NOMO-1 treated with dmso at 0.1 percent for 144 hours (cell line): ENCODE measurements around the gene LPO.

Source experiments
- DNase-seq: peaks from one replicate; lab custom pipeline; 2025; ENCODE audit not compliant: unreplicated experiment; lab: John Stamatoyannopoulos, UW

LPO gene

DNA sequence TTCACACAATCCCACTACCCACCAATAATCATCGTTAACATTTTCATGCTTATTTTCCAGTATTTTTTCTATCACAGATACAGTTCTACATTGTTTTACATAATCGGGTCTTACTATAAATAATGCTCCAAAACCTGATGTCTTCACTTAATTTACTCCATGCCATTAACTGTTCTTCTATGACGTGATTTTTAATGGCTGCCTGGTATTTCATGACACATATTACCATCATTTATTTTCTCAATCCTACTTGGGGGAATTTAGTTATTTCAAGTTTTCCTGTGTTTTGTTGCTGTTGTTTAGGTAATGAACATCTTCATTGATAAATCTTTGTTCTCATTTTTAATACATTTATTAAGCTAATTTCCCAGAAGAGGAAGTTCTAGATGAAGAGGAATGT, 14.7 kb downstream of the LPO start:
- no peak for DNase-seq

GRCh38 chr17:58254803-58255202, 16.4 kb downstream of the LPO start:
- no peak for DNase-seq

- DNase-seq, result no peak
Observed at GRCh38 chr17:58262149-58262548, 23.8 kb downstream of the LPO start.

GRCh38 chr17:58263773-58264172, 25.4 kb downstream of the LPO start:
- no peak for DNase-seq

GRCh38 chr17:58264407-58265103, 26.2 kb downstream of the LPO start:
- DNase-seq, result no peak

DNA sequence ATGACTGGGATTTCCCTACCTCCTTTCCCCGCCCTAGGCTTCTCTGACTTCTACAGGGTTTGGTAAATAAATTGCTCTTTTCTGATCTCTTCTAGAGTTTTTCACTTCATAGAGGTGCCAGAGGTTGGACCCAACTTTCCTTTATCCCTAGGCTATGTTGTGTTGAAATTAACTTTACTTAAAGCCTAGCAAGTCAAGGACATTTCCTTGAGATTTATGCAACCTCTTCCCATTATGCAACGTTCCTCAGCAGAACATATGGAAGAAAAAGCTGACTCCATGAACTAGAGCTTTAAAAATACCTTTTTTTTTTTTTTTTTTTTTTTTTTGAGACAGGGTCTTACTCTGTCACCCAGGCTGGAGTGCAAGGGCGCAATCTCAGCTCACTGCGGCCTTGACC, 26.9 kb downstream of the LPO start:
- DNase-seq, result no peak

GRCh38 chr17:58265902-58266875, 27.8 kb downstream of the LPO start:
- no peak for DNase-seq

- no peak for DNase-seq
Observed at GRCh38 chr17:58267347-58268324, 29.3 kb downstream of the LPO start.

DNA sequence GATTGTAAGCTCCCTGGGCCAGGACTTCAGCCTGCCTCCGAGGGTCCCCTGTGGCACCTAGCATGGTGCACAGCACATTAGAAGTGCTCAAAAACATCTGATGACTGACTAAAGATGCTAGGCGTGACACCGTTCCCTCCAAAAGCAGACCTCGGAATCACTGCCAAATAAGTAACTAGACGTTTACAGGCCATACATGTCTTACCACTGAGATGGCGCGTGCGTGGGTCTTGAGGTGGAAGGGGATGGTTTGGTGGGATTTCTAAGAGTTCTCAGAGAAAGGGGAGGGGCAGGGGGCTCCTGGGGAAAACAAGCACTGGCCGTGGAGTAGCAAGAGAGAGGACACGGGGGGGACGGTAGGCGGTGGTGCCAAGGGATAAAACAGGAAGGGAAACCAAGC, 29.9 kb downstream of the LPO start:
- DNase-seq, result no peak

GRCh38 chr17:58268774-58269556, 30.6 kb downstream of the LPO start:
- no peak for DNase-seq

DNA sequence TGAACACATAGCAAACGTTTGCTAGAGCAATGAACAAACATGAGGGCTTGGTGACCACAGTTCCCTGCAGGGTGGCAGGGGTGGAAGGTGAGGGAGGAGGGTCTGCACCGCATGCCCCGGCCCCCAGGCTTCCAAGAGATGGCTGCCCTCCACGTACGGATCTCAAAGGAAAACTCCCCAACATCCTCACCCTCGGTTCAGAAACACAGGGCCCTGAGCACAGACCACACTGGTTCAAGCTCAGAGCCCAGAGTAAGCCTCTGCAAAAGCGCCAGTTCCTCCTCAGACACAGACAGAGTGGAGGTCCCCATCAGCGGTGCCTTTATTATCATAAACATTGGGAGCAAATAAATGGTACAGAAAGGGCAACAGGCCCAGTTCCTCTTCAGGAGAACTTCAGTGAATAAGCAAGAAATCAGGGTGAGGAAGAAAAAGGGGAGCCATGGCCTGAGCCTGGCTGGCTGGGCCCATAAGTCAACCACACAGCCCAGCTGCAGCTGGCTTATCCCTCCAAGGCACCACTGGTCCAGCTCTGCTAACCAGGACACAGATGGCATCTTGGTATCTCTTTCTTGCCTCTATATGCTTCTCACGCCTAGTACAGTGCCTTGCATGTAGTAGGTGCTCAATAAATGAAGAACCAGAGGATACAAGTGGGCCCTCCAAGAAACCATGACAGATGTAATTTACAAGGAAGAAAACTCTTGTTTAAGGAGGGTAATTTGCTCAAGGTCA, 31.3 kb downstream of the LPO start:
- no peak for DNase-seq

- no peak for DNase-seq
Observed at GRCh38 chr17:58270476-58271215, 32.3 kb downstream of the LPO start.

GRCh38 chr17:58271216-58271931, 33.0 kb downstream of the LPO start:
- no peak for DNase-seq

DNA sequence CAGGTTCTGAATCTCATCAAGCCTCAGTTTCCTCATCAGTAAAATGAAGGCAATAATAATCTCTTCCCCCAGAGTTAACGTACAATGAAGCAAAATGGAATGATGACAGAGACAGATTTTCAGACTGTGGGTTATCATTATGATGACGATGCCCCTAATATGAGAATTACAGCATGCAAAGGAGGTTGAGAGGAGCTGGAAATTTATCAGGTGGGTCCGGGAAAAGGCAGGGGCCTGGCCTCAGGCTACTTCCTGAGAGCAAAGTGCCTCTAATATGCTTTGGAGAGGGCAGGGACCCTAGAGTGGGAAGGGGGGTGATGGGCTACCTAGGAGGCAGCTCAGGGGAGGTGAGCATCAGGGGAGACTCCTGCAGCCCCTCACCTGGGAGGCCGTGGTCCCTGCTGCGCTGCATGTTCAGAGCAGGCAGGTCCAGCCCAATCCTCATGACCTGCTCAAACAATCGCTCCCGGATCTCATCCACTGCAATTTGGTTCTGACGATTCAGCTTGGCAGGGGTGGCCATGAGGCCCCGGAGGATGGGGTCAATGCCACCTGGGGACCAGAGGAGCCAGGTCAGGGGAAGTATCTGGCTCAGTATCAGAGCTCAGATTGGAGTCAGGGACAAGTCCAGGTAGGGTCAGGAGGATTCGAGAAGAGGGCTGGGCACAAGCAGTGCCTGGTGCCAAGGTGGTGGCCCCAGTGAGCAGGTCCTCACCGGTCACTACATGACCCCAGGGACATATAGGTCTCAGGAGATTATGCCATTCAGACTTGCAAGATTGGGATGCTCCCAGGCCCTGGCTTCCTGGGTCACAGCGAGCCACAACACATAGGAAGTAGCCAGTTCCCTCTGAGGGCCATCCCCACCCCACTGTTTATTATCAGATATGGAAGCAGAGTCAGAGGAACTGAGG, 34.2 kb downstream of the LPO start:
- DNase-seq, result no peak

DNA sequence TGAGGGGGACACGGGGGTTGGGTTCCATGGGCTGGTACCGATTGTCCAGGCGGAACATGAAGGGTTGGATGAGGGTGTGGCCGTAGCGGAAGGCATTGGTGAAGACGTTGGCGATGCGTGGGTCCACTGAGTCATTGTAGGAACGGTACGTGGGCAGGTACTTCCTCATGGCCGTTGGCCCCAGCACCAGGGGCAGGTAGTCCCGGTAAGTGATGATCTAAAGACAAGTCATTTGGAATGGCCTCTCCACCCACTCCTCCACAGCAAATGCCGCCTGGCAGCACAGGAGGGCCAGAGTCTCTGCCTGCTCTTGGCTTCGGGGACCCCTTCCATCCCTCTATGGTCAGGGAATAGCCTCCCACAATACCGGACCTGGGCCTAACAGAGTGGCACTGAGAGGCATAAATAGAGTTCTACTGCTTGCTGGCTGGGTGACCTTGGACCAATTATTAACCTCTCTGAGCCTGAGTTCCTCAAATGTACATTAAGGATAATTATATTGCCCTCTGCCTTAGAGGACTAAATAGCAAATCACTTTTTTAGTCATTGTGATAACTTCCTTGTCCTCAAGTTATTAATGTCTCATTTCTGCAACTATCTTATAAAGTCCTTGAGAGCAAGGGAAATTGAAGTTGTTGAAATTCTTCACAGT, 35.2 kb downstream of the LPO start:
- no peak for DNase-seq

DNA sequence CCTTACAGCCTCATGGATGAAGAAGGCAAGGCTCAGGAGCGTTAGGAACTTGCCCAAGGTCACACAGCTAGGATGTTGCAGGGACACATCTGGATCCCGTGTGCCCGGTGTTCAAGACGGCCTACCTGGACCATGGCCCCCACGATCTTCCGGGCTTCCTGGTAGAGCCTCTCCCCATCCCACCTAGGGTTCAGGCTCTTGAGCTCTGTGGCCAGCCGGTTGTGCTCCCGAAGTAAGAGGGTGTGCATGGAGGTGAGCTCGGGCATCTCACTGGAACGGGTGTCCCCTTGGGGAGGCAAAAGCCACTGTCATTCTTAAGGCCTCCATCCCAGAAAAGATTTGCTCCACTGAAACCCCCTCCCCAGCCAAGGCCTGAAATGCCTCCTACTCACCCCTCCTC, 37.0 kb downstream of the LPO start:
- no peak for DNase-seq

DNA sequence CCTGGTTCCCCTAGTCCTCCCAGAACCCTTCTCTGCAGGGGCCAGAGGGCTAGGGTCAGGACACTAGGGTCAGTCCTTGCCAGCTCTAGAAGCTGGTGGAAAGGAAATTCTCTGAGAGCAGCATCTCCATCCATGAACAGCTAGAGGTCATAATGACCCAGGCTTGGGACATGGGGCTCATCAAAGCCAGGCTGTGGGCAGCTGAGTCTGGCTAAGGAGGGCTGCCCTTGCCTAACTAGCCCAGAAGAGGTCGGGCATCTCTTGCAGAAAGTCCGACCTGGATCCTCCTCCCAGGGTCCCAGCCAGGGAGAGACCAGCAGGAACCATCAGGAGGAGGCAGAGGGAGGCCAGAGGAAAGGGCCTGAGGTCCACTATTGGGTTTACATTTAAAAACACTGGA, 38.0 kb downstream of the LPO start:
- DNase-seq, result no peak
